ENCODE measurements around the gene PHACTR1. TPM values are rescaled to one million over a fixed set of nuclear protein-coding genes. Genes with fewer than 3 reads are reported as not detected.

PHACTR1 gene
- total and polyA plus RNA-seq, 2 donors (not counting 1 experiment from before 2014, with no cell fraction given), result 0.60 to 1.2 TPM

DNA sequence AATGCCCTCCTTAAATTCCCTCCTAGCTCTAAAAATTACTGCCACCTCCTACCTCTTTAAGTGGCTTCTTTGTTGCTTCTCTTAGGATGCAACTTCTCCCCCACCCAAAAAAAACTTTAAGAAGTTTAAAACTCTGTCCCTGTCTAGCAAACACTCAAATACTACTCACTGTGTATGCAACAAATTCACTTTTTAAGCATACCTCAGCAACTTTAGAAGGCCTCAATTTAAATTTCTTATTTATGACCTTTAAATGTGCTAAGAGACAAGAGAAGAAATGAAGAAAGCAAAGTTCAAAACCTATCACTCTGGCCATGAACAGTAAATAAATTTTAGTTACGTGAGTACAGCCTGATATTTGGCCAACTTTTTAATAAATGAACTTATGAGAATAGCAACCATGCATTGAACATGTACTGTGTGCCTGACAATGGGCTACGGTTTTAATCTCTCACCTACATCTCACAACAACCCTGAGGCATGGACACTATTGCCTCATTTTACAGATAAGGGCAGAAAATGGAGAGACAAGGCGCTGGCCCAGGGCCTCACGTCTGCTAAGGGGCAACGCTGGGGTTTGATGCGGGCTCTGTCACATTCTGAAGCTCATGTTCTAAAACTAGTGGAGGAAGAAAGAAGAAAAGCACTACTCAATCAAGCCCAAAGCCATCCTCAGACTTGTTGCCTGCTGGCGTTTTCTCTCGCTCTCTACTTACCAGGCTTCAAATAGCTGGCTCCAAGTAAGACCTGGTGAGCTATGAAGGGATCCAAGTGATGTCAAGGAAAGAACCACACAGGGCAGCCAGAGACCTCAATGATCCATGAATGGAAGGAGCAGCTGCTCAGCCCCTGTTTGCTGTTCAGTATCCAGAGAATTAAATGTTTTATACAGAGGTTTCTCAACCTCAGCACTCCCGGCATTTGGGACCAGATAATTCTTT lies 512.0 kb downstream of the PHACTR1 start:
- DNase-seq (ENCODE audit: low read depth in 2 of 2), result no peak
- H3K36me3 ChIP-seq (ENCODE audit: control insufficient read depth, insufficient read depth, low read length), result no peaks in the 10 kb centered on the region
- no peaks in the 10 kb centered on the region for H3K27me3 ChIP-seq (ENCODE audit: control insufficient read depth, insufficient read depth, low read length)
- no peaks in the 10 kb centered on the region for H4K20me1 ChIP-seq (ENCODE audit: control insufficient read depth, extremely low read depth, insufficient read depth, low read length)
- no peak overlapping the region for H3K27ac ChIP-seq (ENCODE audit: insufficient read depth, low read length)
- H3K79me2 ChIP-seq (ENCODE audit: control insufficient read depth, insufficient read depth, low read length), result no peaks in the 10 kb centered on the region
- H3K4me3 ChIP-seq (replicated peaks in 1 of 4; ENCODE audit: control extremely low read depth in 1 of 4, insufficient read depth in 1 of 4, low read depth in 3 of 4, low read length in 4 of 4), result no peak overlapping the region
- no peak overlapping the region for H2AFZ ChIP-seq (ENCODE audit: low read length)
- no peaks in the 10 kb centered on the region for H3K4me1 ChIP-seq (ENCODE audit: control insufficient read depth, extremely low read depth, insufficient read depth, low read length)
- H3K9ac ChIP-seq (ENCODE audit: insufficient read depth, low read length), result no peak overlapping the region
- H3K9me3 ChIP-seq (ENCODE audit: control insufficient read depth, insufficient read depth, low read depth, low read length), result no peaks in the 10 kb centered on the region
- TF ChIP-seq EZH2 (IDR thresholded peaks at IDR 0.05; ENCODE audit: low read length, missing control alignments), result no peak
- TF ChIP-seq CTCF (conservative IDR thresholded peaks at IDR 0.05 in 1 of 2, IDR thresholded peaks at IDR 0.05 in 1 of 2; ENCODE audit: low read depth in 1 of 2, low read length in 2 of 2), result no peak
- H3K4me2 ChIP-seq (ENCODE audit: extremely low read depth, insufficient read depth, low read length), result no peak overlapping the region

- Histone ChIP-seq H4K20me1 (ENCODE audit: control insufficient read depth, extremely low read depth, insufficient read depth, low read length) (no peaks in the 10 kb centered on the region), H2AFZ (ENCODE audit: low read length) (no peak overlapping the region), H3K9me3 (ENCODE audit: control insufficient read depth, insufficient read depth, low read depth, low read length) (no peaks in the 10 kb centered on the region), H3K4me2 (ENCODE audit: extremely low read depth, insufficient read depth, low read length) (no peak overlapping the region), H3K79me2 (ENCODE audit: control insufficient read depth, insufficient read depth, low read length) (no peaks in the 10 kb centered on the region), H3K4me3 (replicated peaks in 1 of 4; ENCODE audit: control extremely low read depth in 1 of 4, insufficient read depth in 1 of 4, low read depth in 3 of 4, low read length in 4 of 4) (no peak overlapping the region), H3K9ac (ENCODE audit: insufficient read depth, low read length) (no peak overlapping the region), H3K27ac (ENCODE audit: insufficient read depth, low read length) (no peak overlapping the region), H3K27me3 (ENCODE audit: control insufficient read depth, insufficient read depth, low read length) (no peaks in the 10 kb centered on the region), H3K36me3 (ENCODE audit: control insufficient read depth, insufficient read depth, low read length) (no peaks in the 10 kb centered on the region), H3K4me1 (ENCODE audit: control insufficient read depth, extremely low read depth, insufficient read depth, low read length) (no peaks in the 10 kb centered on the region)
- DNase-seq (ENCODE audit: low read depth in 2 of 2), result no peak
- TF ChIP-seq CTCF (conservative IDR thresholded peaks at IDR 0.05 in 1 of 2, IDR thresholded peaks at IDR 0.05 in 1 of 2; ENCODE audit: low read depth in 1 of 2, low read length in 2 of 2) (no peak), EZH2 (IDR thresholded peaks at IDR 0.05; ENCODE audit: low read length, missing control alignments) (no peak)
Observed at GRCh38 chr6:13229205-13230085, 512.9 kb downstream of the PHACTR1 start.

DNA sequence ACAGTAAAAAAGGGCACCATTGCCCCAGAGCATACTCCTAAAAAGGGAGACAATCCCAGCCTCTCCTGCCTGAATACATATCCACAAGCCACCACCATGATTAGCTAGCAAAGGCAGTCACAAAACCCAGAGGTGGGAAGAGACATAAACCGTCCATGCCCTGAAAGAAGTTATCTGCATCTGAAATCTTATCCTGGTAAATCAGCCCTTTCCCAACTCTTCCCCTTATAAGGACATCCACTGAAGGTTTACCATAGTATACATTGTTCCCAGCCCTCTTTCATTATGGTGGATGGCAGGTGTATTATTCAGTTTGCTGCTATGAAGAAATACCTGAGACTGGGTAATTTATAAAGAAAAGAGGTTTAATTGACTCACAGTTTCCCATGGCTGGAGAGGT lies 516.5 kb downstream of the PHACTR1 start:
- no peak overlapping the region for H3K9ac ChIP-seq (ENCODE audit: insufficient read depth, low read length)
- TF ChIP-seq EZH2 (IDR thresholded peaks at IDR 0.05; ENCODE audit: low read length, missing control alignments), result no peak
- no peak for TF ChIP-seq CTCF (conservative IDR thresholded peaks at IDR 0.05 in 1 of 2, IDR thresholded peaks at IDR 0.05 in 1 of 2; ENCODE audit: low read depth in 1 of 2, low read length in 2 of 2)
- no peaks in the 10 kb centered on the region for H4K20me1 ChIP-seq (ENCODE audit: control insufficient read depth, extremely low read depth, insufficient read depth, low read length)
- H3K27ac ChIP-seq (ENCODE audit: insufficient read depth, low read length), result no peak overlapping the region
- H3K4me1 ChIP-seq (ENCODE audit: control insufficient read depth, extremely low read depth, insufficient read depth, low read length), result no peaks in the 10 kb centered on the region
- H2AFZ ChIP-seq (ENCODE audit: low read length), result no peak overlapping the region
- H3K4me2 ChIP-seq (ENCODE audit: extremely low read depth, insufficient read depth, low read length), result no peak overlapping the region
- no peak for DNase-seq (ENCODE audit: low read depth in 2 of 2)
- no peaks in the 10 kb centered on the region for H3K36me3 ChIP-seq (ENCODE audit: control insufficient read depth, insufficient read depth, low read length)
- H3K79me2 ChIP-seq (ENCODE audit: control insufficient read depth, insufficient read depth, low read length), result no peaks in the 10 kb centered on the region
- no peak overlapping the region for H3K4me3 ChIP-seq (replicated peaks in 1 of 4; ENCODE audit: control extremely low read depth in 1 of 4, insufficient read depth in 1 of 4, low read depth in 3 of 4, low read length in 4 of 4)
- no peaks in the 10 kb centered on the region for H3K27me3 ChIP-seq (ENCODE audit: control insufficient read depth, insufficient read depth, low read length)
- H3K9me3 ChIP-seq (ENCODE audit: control insufficient read depth, insufficient read depth, low read depth, low read length), result no peaks in the 10 kb centered on the region

Measured in fibroblast of lung (primary cell).